ENCODE measurements around the gene PDGFC. TPM values are rescaled to one million over a fixed set of nuclear protein-coding genes. Genes with fewer than 3 reads are reported as not detected.

Gene PDGFC
- total and polyA plus RNA-seq, 2 of the 8 experiments (the other 6 are each of a cell fraction or from before 2014, with no cell fraction given), result 0.65 to 2.7 TPM

DNA sequence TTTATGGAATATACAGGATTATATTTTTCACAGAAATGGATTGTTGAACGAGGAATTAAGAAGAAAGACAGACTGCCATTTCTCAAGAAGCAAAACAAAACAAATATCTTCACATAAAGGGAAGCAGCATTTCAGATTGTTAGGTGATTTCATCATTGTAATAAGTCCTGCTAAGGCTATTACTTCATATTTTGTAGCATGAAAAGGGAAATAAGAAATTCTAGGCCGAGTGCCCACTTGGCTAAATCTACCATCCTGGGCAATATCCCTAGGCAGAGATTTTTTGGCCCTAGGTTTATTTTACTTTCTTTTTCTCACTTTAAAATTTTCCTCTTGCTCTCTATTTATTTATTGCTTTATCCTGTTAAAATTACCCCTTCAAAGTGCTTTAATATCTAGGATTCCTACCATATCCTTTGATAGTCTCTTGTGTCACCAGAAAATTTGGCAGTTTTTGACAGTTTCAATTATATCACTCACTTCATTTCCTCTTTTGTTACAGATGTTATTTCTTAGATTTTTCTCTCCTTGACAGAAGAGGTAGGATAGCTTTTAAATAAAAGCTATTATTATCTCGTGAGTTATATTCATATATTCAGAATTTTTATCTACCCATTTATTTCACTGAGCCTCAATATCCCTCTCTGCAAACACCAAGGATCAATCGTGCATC is 142.3 kb downstream of the PDGFC start:
- no peak overlapping the region for H3K4me2 ChIP-seq (ENCODE audit: insufficient read depth in 1 of 2, low read depth in 2 of 2, low read length in 2 of 2)

More for the DNA sequence above, 142.3 kb downstream of the PDGFC start:
- ChIA-PET POLR2A (ENCODE audit: partially characterized antibody) (no interaction called here), CTCF (ENCODE audit: partially characterized antibody) (no interaction called here)
- H2BK20ac ChIP-seq (ENCODE audit: low read length), result no peak overlapping the region
- H3K79me2 ChIP-seq (ENCODE audit: control insufficient read depth in 1 of 2, insufficient read depth in 2 of 2, low read length in 2 of 2), result no peaks in the 10 kb centered on the region
- H3K18ac ChIP-seq (ENCODE audit: extremely low read depth, low read length), result no peak overlapping the region
- H3K56ac ChIP-seq (replicated peaks; ENCODE audit: insufficient read length, low read depth, low read length), result no peak overlapping the region
- H3K27me3 ChIP-seq (replicated peaks in 1 of 4; ENCODE audit: control insufficient read depth in 3 of 4, extremely low read depth in 1 of 4, insufficient read depth in 3 of 4, low read length in 3 of 4), result no peaks in the 10 kb centered on the region
- no peak overlapping the region for H3K4me3 ChIP-seq (ENCODE audit: extremely low read depth in 1 of 4, insufficient read depth in 2 of 4, low read depth in 3 of 4, low read length in 4 of 4)
- no peak overlapping the region for H3K27ac ChIP-seq (ENCODE audit: low read depth, low read length)
- H3K36me3 ChIP-seq (ENCODE audit: control insufficient read depth in 2 of 4, insufficient read depth in 4 of 4, low read length in 3 of 4), result no peaks in the 10 kb centered on the region
- no peaks in the 10 kb centered on the region for H4K20me1 ChIP-seq (replicated peaks in 1 of 2; ENCODE audit: control insufficient read depth in 1 of 2, insufficient read depth in 2 of 2, low read length in 2 of 2)
- H3K79me1 ChIP-seq (ENCODE audit: low read depth, low read length), result no peaks in the 10 kb centered on the region
- no peaks in the 10 kb centered on the region for H3K9me3 ChIP-seq (ENCODE audit: insufficient read depth in 2 of 2, low read depth in 1 of 2, low read length in 1 of 2)
- H3K9ac ChIP-seq (replicated peaks in 1 of 4; ENCODE audit: extremely low read depth in 1 of 4, low read depth in 3 of 4, low read length in 3 of 4), result no peak overlapping the region
- H3K4ac ChIP-seq (replicated peaks; ENCODE audit: insufficient read length, low read depth, low read length), result no peak overlapping the region
- no peak overlapping the region for H2BK5ac ChIP-seq (ENCODE audit: low read depth, low read length)
- H3K4me1 ChIP-seq (replicated peaks in 1 of 4; ENCODE audit: control insufficient read depth in 3 of 4, insufficient read depth in 4 of 4, low read length in 3 of 4), result no peaks in the 10 kb centered on the region
- H2AK5ac ChIP-seq (ENCODE audit: low read depth, low read length), result no peak overlapping the region
- no peak overlapping the region for H4K5ac ChIP-seq (ENCODE audit: insufficient read length, low read depth, low read length)
- no peak overlapping the region for H2BK12ac ChIP-seq (ENCODE audit: low read depth, low read length)
- no peak overlapping the region for H4K8ac ChIP-seq (ENCODE audit: extremely low read depth, insufficient read depth, low read length)
- H3K23me2 ChIP-seq (ENCODE audit: low read depth, low read length), result no peaks in the 10 kb centered on the region
- H3K23ac ChIP-seq (ENCODE audit: insufficient read length), result no peak overlapping the region
- H4K91ac ChIP-seq (replicated peaks; ENCODE audit: insufficient read length, low read length), result no peak overlapping the region
- no peak overlapping the region for H3K14ac ChIP-seq (ENCODE audit: insufficient read length)
- WGBS, 2 experiments (ENCODE audit: extremely low coverage in 1 of 2, insufficient coverage in 1 of 2, insufficient read length in 1 of 2, insufficient replicate concordance in 2 of 2, low coverage in 1 of 2, low lambda C conversion rate in 2 of 2, missing lambda C conversion rate in 1 of 2), result 81% methylated on average over 4 of the region's 4 CpGs; no CpG with 5 or more reads in 1 of the 2 experiments
- H2AFZ ChIP-seq (ENCODE audit: low read length), result no peak overlapping the region
- H2BK15ac ChIP-seq (ENCODE audit: low read length), result no peak overlapping the region
- no peak overlapping the region for H2BK120ac ChIP-seq (replicated peaks; ENCODE audit: low read depth, low read length)
- FAIRE-seq (no peak), DNase-seq (ENCODE audit: low read depth in 1 of 2, low spot score in 2 of 2) (no peak)
